ENCODE data around the gene COL6A3.
"Not testable (repeated sequence)": the region's sequence is repeated elsewhere in the genome, so short reads cannot be mapped to it uniquely, and the experiment has no call there.

The COL6A3 gene

DNA sequence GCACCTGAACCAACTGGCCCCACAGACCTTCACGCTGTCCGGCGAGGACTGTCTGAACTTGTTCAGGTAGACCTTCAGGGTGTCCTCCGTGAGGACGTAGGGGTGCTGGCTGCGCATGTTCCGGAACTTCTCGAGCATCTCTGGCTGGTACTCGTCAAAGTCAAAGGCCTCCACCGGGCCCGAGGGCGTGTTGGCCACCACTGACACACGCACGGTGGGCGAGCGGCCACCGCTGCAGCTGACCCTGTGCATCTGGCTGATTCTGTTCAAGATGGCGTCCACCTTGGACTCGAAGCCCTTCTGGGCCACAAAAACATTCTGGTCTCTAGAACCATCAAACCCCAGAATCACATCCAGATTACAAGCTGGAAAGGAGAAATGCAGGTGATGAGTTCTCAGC is 48.3 kb downstream of the COL6A3 start:
- no peaks in the 10 kb centered on the region for H3K36me3 Mint-ChIP-seq
- H3K4me1 Mint-ChIP-seq = no peaks in the 10 kb centered on the region
- peaks cover 0 to 11% of the 10 kb centered on the region in 2 donors for H3K27me3 Mint-ChIP-seq
- H3K9me3 Mint-ChIP-seq = peaks cover 0 to 1% of the 10 kb centered on the region in 2 donors
- H3K27ac Mint-ChIP-seq = no peak overlapping the region
- ATAC-seq (replicated peaks) (no peak), DNase-seq (no peak)
- no peak overlapping the region for H3K4me3 Mint-ChIP-seq

DNA sequence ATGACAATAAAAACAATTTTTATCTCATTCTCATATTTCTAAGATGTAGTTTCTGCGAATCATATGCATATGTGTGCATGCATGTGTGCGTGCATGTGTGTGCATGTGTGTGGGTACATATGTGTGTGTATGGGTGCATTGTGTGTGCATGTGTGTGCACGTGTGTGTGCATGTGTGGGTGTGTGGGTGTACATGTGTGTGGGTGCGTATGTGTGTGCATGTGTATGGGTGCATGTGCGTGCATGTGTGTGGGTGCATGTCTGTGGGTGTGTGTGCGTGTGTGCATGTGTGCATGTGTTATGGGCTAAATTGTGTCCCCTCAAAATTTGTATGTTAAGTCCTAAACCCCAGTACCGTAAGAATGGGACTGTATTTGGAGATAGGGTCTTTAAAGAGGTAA is 49.3 kb downstream of the COL6A3 start:
- H3K4me1 Mint-ChIP-seq = no peaks in the 10 kb centered on the region
- DNase-seq (no peak), ATAC-seq (replicated peaks) (no peak)
- H3K27me3 Mint-ChIP-seq = peaks cover 4 to 11% of the 10 kb centered on the region in 2 donors
- no peaks in the 10 kb centered on the region for H3K36me3 Mint-ChIP-seq
- peaks cover 0 to 1% of the 10 kb centered on the region in 2 donors for H3K9me3 Mint-ChIP-seq
- no peak overlapping the region for H3K4me3 Mint-ChIP-seq
- no peak overlapping the region for H3K27ac Mint-ChIP-seq

DNA sequence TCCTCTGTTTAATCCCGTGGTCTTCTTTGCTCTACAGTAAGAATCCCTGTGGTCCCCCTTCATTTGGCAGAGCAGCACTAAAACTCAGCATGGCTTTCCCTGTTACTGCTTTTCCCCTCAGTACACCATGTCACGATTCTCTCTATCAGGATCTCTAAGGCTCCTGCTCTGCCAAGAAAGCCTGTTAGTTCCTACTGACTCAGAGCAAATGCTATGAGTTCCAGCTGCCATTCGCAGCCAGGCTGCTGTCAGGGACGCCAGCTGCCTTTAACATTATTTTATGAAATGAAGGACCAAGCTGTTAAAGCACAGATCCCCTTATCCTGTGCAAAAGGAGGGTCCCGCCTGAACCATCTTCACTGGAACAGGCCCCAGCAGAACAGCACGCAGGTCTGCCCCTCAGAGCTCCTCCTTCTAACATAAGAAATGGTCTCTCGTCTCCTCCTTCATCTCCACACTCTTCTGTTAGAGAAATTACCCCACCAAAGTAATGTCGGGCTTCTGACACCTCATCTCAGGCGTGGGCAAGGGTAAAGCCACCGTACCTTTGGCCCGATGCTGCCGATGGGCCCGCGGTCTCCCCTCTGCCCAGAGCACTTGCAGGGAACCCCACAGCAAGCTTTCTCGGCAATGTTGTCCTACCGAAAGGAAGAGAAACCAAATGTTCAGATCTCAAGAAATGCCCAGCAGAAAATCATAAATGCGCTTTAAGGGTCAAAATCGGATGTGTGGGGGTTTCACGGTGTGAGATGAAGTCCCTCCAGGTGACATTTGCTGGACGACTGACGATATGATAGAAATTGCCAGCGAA is 52.6 kb downstream of the COL6A3 start:
- H3K27ac Mint-ChIP-seq = no peak overlapping the region
- DNase-seq = no peak
- H3K4me3 Mint-ChIP-seq = no peak overlapping the region
- ATAC-seq (replicated peaks) = no peak
- no peaks in the 10 kb centered on the region for H3K4me1 Mint-ChIP-seq
- H3K9me3 Mint-ChIP-seq = peaks cover 0 to 1% of the 10 kb centered on the region in 2 donors
- no peaks in the 10 kb centered on the region for H3K36me3 Mint-ChIP-seq
- peaks cover 6 to 17% of the 10 kb centered on the region in 2 donors for H3K27me3 Mint-ChIP-seq

GRCh38 chr2:237359894-237360780 is 53.8 kb downstream of the COL6A3 start:
- Mint-ChIP-seq H3K9me3 (peaks cover 0 to 1% of the 10 kb centered on the region in 2 donors), H3K4me1 (no peaks in the 10 kb centered on the region), H3K27me3 (peaks cover 6 to 17% of the 10 kb centered on the region in 2 donors), H3K36me3 (no peaks in the 10 kb centered on the region), H3K4me3 (no peak overlapping the region), H3K27ac (no peak overlapping the region)
- DNase-seq (no peak), ATAC-seq (replicated peaks) (no peak)

DNA sequence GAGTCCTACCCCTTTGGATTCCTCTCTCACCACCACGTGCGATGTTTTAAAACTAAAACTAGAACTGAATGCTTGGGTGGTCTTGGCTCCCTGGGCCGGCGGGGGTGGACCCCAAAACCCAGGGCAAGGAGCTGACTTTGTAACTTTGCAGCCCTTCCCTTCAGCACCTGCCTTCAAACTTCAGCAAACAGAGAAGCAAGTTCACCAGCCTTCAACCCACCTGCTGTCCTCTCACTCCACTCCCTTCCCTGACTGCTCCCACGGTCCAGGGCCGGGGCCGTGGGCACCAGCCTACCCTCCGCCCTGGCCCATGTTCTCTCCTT is 54.5 kb downstream of the COL6A3 start:
- no peaks in the 10 kb centered on the region for H3K4me1 Mint-ChIP-seq
- peaks cover 6 to 17% of the 10 kb centered on the region in 2 donors for H3K27me3 Mint-ChIP-seq
- H3K9me3 Mint-ChIP-seq = no peaks in the 10 kb centered on the region
- no peak overlapping the region for H3K4me3 Mint-ChIP-seq
- no peak overlapping the region for H3K27ac Mint-ChIP-seq
- H3K36me3 Mint-ChIP-seq = no peaks in the 10 kb centered on the region
- ATAC-seq (replicated peaks) (no peak), DNase-seq (no peak)

DNA sequence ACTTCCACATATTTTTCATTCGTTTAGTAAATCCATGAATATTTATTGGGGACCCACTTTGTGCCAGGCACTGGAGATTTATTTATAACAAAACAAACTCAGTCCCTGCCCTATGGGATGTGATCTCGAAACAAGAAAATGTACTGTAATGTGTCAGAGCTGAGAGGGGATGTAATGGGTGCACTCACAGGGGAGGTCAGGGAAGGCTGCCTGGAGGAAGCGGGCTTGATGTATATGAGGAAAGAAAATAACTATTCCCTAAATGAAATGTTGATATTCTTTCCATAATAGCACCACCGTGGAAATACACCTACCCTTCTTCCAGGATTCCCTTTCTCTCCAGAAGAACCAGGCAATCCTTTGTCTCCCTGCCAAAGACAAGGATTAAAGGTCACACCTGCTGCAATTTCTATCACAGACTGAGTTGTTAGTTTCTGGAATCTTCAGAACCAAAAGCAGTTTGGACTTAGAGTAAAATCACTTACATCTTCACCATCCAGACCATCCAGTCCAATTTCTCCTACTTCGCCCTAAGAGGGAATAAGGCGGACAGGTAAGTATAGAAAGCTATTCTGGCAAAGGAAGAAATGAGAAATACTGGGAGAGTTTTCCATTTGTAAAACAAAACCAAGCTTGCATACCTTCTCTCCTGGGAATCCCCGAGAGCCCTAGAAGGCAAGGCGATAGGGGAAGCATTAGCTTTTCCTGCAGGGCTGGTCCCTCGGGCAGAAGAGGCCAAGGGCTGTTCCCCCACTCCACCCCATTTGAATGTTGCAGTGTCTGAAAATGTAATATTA is 55.0 kb downstream of the COL6A3 start:
- Mint-ChIP-seq H3K4me3 (no peak overlapping the region), H3K36me3 (no peaks in the 10 kb centered on the region), H3K27me3 (peaks cover 6 to 19% of the 10 kb centered on the region in 2 donors), H3K9me3 (no peaks in the 10 kb centered on the region), H3K27ac (no peak overlapping the region), H3K4me1 (no peaks in the 10 kb centered on the region)
- DNase-seq = no peak
- no peak for ATAC-seq (replicated peaks)

GRCh38 chr2:237355701-237356100 is 58.3 kb downstream of the COL6A3 start:
- Mint-ChIP-seq H3K36me3 (no peaks in the 10 kb centered on the region), H3K27ac (no peak overlapping the region), H3K27me3 (peaks cover 8 to 22% of the 10 kb centered on the region in 2 donors), H3K4me3 (no peak overlapping the region), H3K9me3 (no peaks in the 10 kb centered on the region), H3K4me1 (no peaks in the 10 kb centered on the region)
- no peak for DNase-seq
- no peak for ATAC-seq (replicated peaks)

DNA sequence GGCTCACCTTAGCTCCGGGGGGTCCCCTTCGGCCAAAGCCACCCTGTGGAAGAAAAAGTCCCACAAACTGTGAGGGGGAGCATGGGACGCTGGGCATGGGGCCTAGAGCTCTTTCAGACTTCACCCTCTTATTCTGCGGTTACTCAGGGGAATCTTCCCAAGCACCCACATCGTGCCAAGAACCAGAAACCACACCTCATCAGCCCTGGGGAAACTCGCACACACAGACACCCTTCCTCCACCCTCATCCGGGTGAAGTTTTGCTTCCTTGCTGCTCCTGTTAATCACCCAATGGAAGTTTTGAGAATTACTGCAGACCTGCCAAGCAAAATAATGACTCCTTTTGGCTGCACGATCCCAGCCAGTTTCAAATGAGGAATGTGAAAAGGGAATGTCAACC is 59.1 kb downstream of the COL6A3 start:
- H3K4me3 Mint-ChIP-seq = no peak overlapping the region
- H3K27ac Mint-ChIP-seq = no peak overlapping the region
- H3K27me3 Mint-ChIP-seq = peaks cover 12 to 24% of the 10 kb centered on the region in 2 donors
- H3K4me1 Mint-ChIP-seq = no peaks in the 10 kb centered on the region
- DNase-seq (no peak), ATAC-seq (replicated peaks) (no peak)
- H3K36me3 Mint-ChIP-seq = no peaks in the 10 kb centered on the region
- H3K9me3 Mint-ChIP-seq = no peaks in the 10 kb centered on the region

DNA sequence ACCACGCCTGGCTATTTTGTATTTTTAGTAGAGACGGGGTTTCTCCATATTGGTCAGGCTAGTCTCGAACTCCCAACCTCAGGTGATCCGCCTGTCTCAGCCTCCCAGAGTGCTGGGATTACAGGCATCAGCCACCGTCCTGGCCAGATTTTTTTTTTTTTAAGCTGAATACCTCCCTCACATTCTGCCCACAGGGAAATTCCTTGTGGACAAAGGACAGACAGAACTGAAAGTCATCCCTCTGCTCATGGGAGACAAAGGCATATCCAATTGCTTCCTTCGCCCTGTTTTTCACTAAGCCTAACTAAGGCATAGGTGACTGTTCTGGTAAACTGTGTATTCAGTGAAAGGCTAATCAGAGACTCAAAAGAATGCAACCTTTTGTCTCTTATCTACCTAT is 59.8 kb downstream of the COL6A3 start:
- not testable (repeated sequence) for H3K4me3 Mint-ChIP-seq; H3K36me3 Mint-ChIP-seq; H3K4me1 Mint-ChIP-seq; DNase-seq; ATAC-seq (replicated peaks); H3K27ac Mint-ChIP-seq; H3K9me3 Mint-ChIP-seq
- peaks cover 9 to 24% of the 10 kb centered on the region in 2 donors for H3K27me3 Mint-ChIP-seq

DNA sequence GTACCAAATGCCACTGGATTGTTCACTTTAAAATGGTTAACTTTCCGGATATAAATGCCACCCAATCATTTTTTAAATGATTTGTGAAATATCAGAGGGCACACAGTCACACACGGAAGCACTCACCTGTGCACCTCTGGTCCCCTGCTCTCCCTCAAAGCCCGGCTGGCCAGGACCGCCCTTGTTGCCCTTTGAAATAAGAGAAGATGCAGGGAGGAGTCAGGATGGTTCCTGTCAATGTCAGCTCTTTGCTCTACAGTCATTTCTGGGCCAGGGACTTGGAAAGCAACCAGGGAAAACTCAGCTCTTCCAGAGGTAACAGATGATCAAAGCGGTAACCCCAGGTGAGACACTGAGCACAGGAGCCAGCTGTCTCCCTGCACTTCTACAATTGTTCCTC is 60.7 kb downstream of the COL6A3 start:
- ATAC-seq (replicated peaks) (no peak), DNase-seq (no peak)
- Mint-ChIP-seq H3K9me3 (no peaks in the 10 kb centered on the region), H3K27ac (no peak overlapping the region), H3K4me1 (no peaks in the 10 kb centered on the region), H3K4me3 (no peak overlapping the region), H3K36me3 (no peaks in the 10 kb centered on the region), H3K27me3 (peaks cover 17 to 31% of the 10 kb centered on the region in 2 donors)

- H3K27me3 Mint-ChIP-seq = peaks cover 17 to 31% of the 10 kb centered on the region in 2 donors
- ATAC-seq (replicated peaks) (no peak), DNase-seq (no peak)
- no peaks in the 10 kb centered on the region for H3K4me1 Mint-ChIP-seq
- no peak overlapping the region for H3K4me3 Mint-ChIP-seq
- no peaks in the 10 kb centered on the region for H3K36me3 Mint-ChIP-seq
- no peaks in the 10 kb centered on the region for H3K9me3 Mint-ChIP-seq
- H3K27ac Mint-ChIP-seq = no peak overlapping the region
These were observed 61.6 kb downstream of the COL6A3 start for GRCh38 chr2:237352279-237352845.

GRCh38 chr2:237351796-237352195 is 62.2 kb downstream of the COL6A3 start:
- peaks cover 17 to 28% of the 10 kb centered on the region in 2 donors for H3K27me3 Mint-ChIP-seq
- no peak overlapping the region for H3K27ac Mint-ChIP-seq
- no peaks in the 10 kb centered on the region for H3K9me3 Mint-ChIP-seq
- H3K4me3 Mint-ChIP-seq = no peak overlapping the region
- DNase-seq (no peak), ATAC-seq (replicated peaks) (no peak)
- no peaks in the 10 kb centered on the region for H3K4me1 Mint-ChIP-seq
- H3K36me3 Mint-ChIP-seq = no peaks in the 10 kb centered on the region

- H3K9me3 Mint-ChIP-seq = no peaks in the 10 kb centered on the region
- peaks cover 17 to 25% of the 10 kb centered on the region in 2 donors for H3K27me3 Mint-ChIP-seq
- DNase-seq (no peak), ATAC-seq (replicated peaks) (no peak)
- no peak overlapping the region for H3K4me3 Mint-ChIP-seq
- H3K4me1 Mint-ChIP-seq = no peaks in the 10 kb centered on the region
- H3K27ac Mint-ChIP-seq = no peak overlapping the region
- H3K36me3 Mint-ChIP-seq = no peaks in the 10 kb centered on the region
These were observed 62.9 kb downstream of the COL6A3 start for GRCh38 chr2:237351046-237351445.

DNA sequence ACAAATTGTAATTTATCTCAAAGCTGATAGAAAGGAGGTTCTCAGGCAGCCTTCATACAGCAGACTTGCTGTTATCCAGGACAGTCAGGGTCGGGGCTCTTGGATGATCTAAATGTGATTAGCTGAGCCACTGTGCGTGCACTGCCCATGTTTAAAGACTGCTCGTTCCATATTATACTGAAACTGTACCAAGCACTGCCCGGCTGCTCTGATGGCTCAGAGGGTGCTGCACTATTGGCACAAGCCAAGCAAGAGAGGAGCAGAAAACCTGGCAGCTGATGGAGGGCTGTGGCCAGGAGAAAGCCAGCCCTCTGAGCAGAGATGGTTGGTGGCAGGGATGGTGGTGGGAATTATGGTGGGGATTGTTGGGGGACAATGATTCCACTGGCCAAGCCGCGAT is 63.4 kb downstream of the COL6A3 start:
- Mint-ChIP-seq H3K4me1 (no peaks in the 10 kb centered on the region), H3K27ac (no peak overlapping the region), H3K36me3 (no peaks in the 10 kb centered on the region), H3K27me3 (peaks cover 20 to 25% of the 10 kb centered on the region in 2 donors), H3K4me3 (no peak overlapping the region), H3K9me3 (peaks cover 0 to 1% of the 10 kb centered on the region in 2 donors)
- ATAC-seq (replicated peaks) (no peak), DNase-seq (no peak)
